HepG2 (cell line): ENCODE data around the gene SKA2. TPM values are rescaled to one million over a fixed set of nuclear protein-coding genes. Genes with fewer than 3 reads are reported as not detected.

Experiments used
- CBFB ChIP-seq: sonication (generic); formaldehyde crosslinking; IDR thresholded peaks from 2 replicates; pipeline ENCODE4 v1.4.0; 2020; ENCODE audit warnings: missing genetic modification reagents
- HNF4A ChIP-seq: sonication (generic); formaldehyde crosslinking; IDR thresholded peaks from 2 replicates; pipeline ENCODE4 v1.4.0; 2020; ENCODE audit warnings: missing genetic modification reagents
- KLF9 ChIP-seq: IDR thresholded peaks from 2 replicates; pipeline ENCODE4 v1.6.1; 2016; ENCODE audit warnings: low read depth
- NFE2 ChIP-seq: sonication (generic); formaldehyde crosslinking; IDR thresholded peaks from 2 replicates; pipeline ENCODE4 v1.4.0; 2020; ENCODE audit warnings: missing genetic modification reagents
- NFYC ChIP-seq: IDR thresholded peaks from 2 replicates; pipeline ENCODE4 v1.6.1; 2016; ENCODE audit warnings: missing genetic modification reagents, missing compliant biosample characterization
- SNAPC2 ChIP-seq: sonication (generic); formaldehyde crosslinking; IDR thresholded peaks from 2 replicates; pipeline ENCODE4 v1.8.1; 2022; ENCODE audit warnings: mild to moderate bottlenecking, missing genetic modification reagents
- TBL1XR1 ChIP-seq: fragments of 150-350 bp; IDR thresholded peaks from 2 replicates; pipeline ENCODE4 v1.6.1; 2014; ENCODE audit warnings: borderline replicate concordance, low read length; ENCODE audit not compliant: partially characterized antibody
- TGIF2 ChIP-seq: IDR thresholded peaks from 2 replicates; pipeline ENCODE4 v1.6.1; 2016; ENCODE audit warnings: control low read depth, missing compliant biosample characterization
- TOPORS ChIP-seq: sonication (generic); formaldehyde crosslinking; IDR thresholded peaks from 2 replicates; pipeline ENCODE4 v1.8.0; 2023; ENCODE audit warnings: mild to moderate bottlenecking, missing genetic modification reagents
- ZEB1 ChIP-seq: IDR thresholded peaks from 2 replicates; pipeline ENCODE4 v1.6.1; 2012; ENCODE audit warnings: mild to moderate bottlenecking, low read depth, inconsistent platforms; ENCODE audit not compliant: insufficient replicate concordance
- ZNF124 ChIP-seq: sonication (generic); formaldehyde crosslinking; IDR thresholded peaks from 2 replicates; pipeline ENCODE4 v1.4.0; 2020; ENCODE audit warnings: missing genetic modification reagents
- ZNF430 ChIP-seq: sonication (generic); formaldehyde crosslinking; IDR thresholded peaks from 2 replicates; pipeline ENCODE4 v1.9.0; 2021; ENCODE audit warnings: mild to moderate bottlenecking, missing genetic modification reagents
- ZNF790 ChIP-seq: sonication (generic); formaldehyde crosslinking; IDR thresholded peaks from 2 replicates; pipeline ENCODE4 v1.8.0; 2022; ENCODE audit warnings: missing genetic modification reagents, mild to moderate bottlenecking, borderline replicate concordance
- polyA plus RNA-seq, 8 experiments: library from polyadenylated mRNA; depleted of rRNA in 3 of 8; stranded (reverse) in 7 of 8; unstranded in 1 of 8; fragments of >200 nt; fragmentation: Illumina TruSeq in 4 of 8; extraction: Trizol in 4 of 8; gene quantifications; 2 replicates each; pipeline versions ENCODE4 v1.2.1 to v1.2.3, GENCODE V29; 2011 to 2016; ENCODE audit warnings: low read depth in 4 of 8, missing spikeins in 1 of 8, mixed read lengths in 1 of 8; ENCODE audit not compliant: insufficient read depth in 1 of 8
- total RNA-seq, 5 experiments: library from RNA; depleted of rRNA; stranded (reverse); fragments of >200 nt; fragmentation: Illumina TruSeq; extraction: Trizol; gene quantifications; 2 replicates each; pipeline ENCODE4 v1.2.3, GENCODE V29; 2016; ENCODE audit warnings: low read depth in 1 of 5
- TF ChIP-seq, protein P1 (sequence below): sonication (generic); formaldehyde crosslinking; IDR thresholded peaks from 2 replicates; pipeline ENCODE4 v1.5.1; 2020; ENCODE audit warnings: mild to moderate bottlenecking, missing genetic modification reagents, moderate library complexity
- TF ChIP-seq, protein P2 (sequence below): sonication (generic); formaldehyde crosslinking; IDR thresholded peaks from 2 replicates; pipeline ENCODE4 v1.4.0; 2020; ENCODE audit warnings: mild to moderate bottlenecking, missing genetic modification reagents
- TF ChIP-seq, protein P3 (sequence below): IDR thresholded peaks from 2 replicates; pipeline ENCODE4 v1.6.1; 2016

Gene SKA2
- total and polyA plus RNA-seq, 2 of the 13 experiments (the other 11 are each of a cell fraction or from before 2014, with no cell fraction given): 18.6 to 91.8 TPM

DNA sequence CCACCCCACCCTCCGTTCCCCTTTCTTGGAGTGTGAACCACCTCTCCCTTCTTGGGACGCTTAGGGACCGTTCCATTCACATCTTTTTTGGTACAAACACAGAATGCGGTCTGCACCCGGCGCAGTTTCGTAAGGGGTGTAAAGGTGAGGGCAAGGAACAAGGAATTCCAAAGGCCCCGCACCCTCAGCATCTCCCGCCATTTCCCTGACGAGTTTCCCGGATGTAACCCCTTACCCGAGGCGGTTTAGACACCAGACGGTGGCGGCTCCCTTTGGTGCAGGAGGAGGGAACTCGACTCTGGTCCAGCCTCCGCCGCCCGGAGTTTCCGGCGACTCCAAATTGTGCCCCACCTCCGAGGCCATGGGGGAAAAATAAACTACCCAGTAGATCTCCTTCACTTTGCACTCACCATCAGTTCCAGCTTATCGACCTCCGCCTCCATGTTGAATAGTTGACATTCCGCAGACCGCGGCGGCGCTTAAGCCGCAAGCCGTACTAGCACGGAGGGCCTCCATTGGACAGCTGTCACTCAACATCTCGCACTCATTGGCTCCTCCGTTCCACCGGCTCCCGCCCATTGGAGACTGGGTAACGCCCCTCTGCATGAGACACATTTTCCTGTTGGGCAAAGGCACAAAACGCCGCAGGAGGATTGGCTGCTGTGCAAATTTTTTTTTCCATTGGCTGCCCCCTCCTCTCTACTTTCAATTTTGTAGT lies at the start of gene SKA2 (continued):
- TF ChIP-seq, protein P1, sequence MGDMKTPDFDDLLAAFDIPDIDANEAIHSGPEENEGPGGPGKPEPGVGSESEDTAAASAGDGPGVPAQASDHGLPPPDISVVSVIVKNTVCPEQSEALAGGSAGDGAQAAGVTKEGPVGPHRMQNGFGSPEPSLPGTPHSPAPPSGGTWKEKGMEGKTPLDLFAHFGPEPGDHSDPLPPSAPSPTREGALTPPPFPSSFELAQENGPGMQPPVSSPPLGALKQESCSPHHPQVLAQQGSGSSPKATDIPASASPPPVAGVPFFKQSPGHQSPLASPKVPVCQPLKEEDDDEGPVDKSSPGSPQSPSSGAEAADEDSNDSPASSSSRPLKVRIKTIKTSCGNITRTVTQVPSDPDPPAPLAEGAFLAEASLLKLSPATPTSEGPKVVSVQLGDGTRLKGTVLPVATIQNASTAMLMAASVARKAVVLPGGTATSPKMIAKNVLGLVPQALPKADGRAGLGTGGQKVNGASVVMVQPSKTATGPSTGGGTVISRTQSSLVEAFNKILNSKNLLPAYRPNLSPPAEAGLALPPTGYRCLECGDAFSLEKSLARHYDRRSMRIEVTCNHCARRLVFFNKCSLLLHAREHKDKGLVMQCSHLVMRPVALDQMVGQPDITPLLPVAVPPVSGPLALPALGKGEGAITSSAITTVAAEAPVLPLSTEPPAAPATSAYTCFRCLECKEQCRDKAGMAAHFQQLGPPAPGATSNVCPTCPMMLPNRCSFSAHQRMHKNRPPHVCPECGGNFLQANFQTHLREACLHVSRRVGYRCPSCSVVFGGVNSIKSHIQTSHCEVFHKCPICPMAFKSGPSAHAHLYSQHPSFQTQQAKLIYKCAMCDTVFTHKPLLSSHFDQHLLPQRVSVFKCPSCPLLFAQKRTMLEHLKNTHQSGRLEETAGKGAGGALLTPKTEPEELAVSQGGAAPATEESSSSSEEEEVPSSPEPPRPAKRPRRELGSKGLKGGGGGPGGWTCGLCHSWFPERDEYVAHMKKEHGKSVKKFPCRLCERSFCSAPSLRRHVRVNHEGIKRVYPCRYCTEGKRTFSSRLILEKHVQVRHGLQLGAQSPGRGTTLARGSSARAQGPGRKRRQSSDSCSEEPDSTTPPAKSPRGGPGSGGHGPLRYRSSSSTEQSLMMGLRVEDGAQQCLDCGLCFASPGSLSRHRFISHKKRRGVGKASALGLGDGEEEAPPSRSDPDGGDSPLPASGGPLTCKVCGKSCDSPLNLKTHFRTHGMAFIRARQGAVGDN (CRISPR knock-in tag): peak; percentile 93
- TF ChIP-seq ZNF790 (CRISPR knock-in tag) (peak; percentile 48; the same call in 1 of the 2 replicates), ZNF124 (CRISPR knock-in tag) (0 out of 2 replicates have a peak, but pooled peaks have one; percentile 42), HNF4A (CRISPR knock-in tag) (0 out of 2 replicates have a peak, but pooled peaks have one; percentile 18), TGIF2 (CRISPR knock-in tag) (peak; percentile 98), CBFB (CRISPR knock-in tag) (peak; percentile 96), NFYC (CRISPR knock-in tag) (peak; percentile 93; the same call in 1 of the 2 replicates), SNAPC2 (CRISPR knock-in tag) (peak; percentile 65; the same call in 1 of the 2 replicates), ZEB1 (no peak), ZNF430 (peak; percentile 89), TBL1XR1 (no peak), KLF9 (no peak), TOPORS (peak; percentile 60; the same call in 1 of the 2 replicates), NFE2 (CRISPR knock-in tag) (no peak)
- TF ChIP-seq, protein P2, sequence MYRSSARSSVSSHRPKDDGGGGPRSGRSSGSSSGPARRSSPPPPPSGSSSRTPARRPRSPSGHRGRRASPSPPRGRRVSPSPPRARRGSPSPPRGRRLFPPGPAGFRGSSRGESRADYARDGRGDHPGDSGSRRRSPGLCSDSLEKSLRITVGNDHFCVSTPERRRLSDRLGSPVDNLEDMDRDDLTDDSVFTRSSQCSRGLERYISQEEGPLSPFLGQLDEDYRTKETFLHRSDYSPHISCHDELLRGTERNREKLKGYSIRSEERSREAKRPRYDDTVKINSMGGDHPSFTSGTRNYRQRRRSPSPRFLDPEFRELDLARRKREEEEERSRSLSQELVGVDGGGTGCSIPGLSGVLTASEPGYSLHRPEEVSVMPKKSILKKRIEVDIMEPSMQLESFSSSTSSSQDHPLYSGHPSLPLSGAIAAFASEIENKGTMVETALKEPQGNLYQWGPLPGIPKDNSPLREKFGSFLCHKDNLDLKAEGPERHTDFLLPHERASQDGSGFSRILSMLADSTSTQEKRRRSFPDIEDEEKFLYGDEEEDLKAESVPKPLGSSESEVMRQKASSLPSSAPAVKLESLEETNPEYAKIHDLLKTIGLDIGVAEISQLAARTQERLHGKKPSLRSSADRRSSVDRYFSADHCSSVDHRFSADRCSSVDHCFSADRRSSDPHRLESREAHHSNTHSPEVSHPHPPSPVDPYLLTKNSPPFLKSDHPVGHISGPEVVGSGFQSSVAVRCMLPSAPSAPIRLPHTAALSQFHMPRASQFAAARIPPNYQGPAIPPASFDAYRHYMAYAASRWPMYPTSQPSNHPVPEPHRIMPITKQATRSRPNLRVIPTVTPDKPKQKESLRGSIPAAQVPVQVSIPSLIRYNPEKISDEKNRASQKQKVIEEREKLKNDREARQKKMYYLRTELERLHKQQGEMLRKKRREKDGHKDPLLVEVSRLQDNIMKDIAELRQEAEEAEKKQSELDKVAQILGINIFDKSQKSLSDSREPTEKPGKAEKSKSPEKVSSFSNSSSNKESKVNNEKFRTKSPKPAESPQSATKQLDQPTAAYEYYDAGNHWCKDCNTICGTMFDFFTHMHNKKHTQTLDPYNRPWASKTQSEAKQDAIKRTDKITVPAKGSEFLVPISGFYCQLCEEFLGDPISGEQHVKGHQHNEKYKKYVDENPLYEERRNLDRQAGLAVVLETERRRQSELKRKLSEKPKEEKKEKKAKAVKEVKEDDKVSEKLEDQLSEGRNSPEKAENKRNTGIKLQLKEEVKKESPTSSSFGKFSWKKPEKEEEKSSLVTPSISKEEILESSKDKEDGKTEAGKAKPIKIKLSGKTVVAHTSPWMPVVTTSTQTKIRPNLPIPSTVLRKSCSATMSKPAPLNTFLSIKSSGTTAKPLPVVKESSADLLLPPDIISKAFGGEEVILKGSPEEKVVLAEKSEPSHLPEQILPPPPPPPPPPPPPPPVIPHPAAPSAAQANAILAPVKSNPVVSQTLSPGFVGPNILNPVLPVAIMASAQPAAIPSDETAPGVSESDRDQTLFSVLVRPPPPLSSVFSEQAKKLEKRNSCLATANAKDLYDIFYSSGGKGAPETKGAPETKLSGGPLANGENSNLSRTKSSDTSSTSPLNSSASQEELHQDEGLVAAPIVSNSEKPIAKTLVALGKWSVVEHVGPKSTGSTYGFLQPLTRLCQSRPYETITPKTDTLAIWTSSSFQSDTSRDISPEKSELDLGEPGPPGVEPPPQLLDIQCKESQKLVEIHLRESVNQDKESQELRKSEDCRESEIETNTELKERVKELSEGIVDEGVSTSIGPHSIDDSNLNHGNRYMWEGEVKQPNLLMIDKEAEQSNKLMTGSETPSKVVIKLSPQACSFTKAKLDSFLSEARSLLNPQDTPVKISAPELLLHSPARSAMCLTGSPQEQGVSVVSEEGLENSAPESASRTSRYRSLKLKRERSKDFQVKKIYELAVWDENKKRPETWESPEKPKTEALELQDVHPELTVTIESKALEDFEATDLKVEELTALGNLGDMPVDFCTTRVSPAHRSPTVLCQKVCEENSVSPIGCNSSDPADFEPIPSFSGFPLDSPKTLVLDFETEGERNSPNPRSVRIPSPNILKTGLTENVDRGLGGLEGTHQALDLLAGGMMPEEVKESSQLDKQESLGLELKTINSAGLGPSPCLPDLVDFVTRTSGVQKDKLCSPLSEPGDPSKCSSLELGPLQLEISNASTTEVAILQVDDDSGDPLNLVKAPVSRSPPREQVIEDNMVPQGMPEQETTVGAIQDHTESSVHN (CRISPR knock-in tag): no peak
- TF ChIP-seq, protein P3, sequence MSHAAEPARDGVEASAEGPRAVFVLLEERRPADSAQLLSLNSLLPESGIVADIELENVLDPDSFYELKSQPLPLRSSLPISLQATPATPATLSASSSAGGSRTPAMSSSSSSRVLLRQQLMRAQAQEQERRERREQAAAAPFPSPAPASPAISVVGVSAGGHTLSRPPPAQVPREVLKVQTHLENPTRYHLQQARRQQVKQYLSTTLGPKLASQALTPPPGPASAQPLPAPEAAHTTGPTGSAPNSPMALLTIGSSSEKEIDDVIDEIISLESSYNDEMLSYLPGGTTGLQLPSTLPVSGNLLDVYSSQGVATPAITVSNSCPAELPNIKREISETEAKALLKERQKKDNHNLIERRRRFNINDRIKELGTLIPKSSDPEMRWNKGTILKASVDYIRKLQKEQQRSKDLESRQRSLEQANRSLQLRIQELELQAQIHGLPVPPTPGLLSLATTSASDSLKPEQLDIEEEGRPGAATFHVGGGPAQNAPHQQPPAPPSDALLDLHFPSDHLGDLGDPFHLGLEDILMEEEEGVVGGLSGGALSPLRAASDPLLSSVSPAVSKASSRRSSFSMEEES (CRISPR knock-in tag): peak; percentile 49
